Astrocyte of the spinal cord (primary cell): Measurements from ENCODE around the gene TENM3.
"Not testable (repeated sequence)": the region's sequence is repeated elsewhere in the genome, so short reads cannot be mapped to it uniquely, and the experiment has no call there.

Experiments used
- DNase-seq: peaks from one replicate; pipeline ENCODE4 v3.0.0; 2011; ENCODE audit warnings: low read depth, low spot score
- H3K4me3 ChIP-seq: 2 replicates; pipeline ENCODE4 v1.5.1; 2011; ENCODE audit warnings: low read depth, mild to moderate bottlenecking, low read length, moderate library complexity
- in situ Hi-C: cut with HindIII; loops from 2 replicates; pipeline ENCODE4 v1.10.0; 2017; ENCODE audit warnings: low sequenced_read_pairs
- TF ChIP-seq, protein P1 (sequence below): IDR thresholded peaks from 2 replicates; pipeline ENCODE4 v1.5.1; 2012; ENCODE audit warnings: low read depth, mild to moderate bottlenecking, low read length, inconsistent platforms

The TENM3 gene

DNA sequence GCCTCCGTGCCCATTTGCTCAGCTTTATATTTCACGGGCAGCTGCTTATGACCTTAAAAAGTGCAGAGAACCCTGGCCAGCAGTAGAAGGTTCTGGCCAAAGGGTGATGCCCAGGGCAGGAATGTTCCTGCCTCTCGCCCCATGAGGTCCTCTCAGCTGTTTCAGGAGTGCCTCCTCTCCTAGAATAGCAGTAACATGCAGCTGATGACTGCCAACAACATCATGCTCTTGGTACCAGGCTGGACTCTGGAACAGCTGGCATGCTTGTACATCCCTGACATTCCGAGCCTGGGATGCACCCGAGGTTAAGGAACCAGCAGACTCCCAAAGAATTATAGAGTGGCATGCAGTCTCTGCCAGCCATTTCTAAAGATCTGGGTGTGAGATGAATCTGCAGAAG, 11.7 kb upstream of the TENM3 start:
- in situ Hi-C loops, result no loop called here
- DNase-seq, result no peak
- H3K4me3 ChIP-seq, result no peak overlapping the region
- TF ChIP-seq, protein P1, sequence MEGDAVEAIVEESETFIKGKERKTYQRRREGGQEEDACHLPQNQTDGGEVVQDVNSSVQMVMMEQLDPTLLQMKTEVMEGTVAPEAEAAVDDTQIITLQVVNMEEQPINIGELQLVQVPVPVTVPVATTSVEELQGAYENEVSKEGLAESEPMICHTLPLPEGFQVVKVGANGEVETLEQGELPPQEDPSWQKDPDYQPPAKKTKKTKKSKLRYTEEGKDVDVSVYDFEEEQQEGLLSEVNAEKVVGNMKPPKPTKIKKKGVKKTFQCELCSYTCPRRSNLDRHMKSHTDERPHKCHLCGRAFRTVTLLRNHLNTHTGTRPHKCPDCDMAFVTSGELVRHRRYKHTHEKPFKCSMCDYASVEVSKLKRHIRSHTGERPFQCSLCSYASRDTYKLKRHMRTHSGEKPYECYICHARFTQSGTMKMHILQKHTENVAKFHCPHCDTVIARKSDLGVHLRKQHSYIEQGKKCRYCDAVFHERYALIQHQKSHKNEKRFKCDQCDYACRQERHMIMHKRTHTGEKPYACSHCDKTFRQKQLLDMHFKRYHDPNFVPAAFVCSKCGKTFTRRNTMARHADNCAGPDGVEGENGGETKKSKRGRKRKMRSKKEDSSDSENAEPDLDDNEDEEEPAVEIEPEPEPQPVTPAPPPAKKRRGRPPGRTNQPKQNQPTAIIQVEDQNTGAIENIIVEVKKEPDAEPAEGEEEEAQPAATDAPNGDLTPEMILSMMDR, result no peak

DNA sequence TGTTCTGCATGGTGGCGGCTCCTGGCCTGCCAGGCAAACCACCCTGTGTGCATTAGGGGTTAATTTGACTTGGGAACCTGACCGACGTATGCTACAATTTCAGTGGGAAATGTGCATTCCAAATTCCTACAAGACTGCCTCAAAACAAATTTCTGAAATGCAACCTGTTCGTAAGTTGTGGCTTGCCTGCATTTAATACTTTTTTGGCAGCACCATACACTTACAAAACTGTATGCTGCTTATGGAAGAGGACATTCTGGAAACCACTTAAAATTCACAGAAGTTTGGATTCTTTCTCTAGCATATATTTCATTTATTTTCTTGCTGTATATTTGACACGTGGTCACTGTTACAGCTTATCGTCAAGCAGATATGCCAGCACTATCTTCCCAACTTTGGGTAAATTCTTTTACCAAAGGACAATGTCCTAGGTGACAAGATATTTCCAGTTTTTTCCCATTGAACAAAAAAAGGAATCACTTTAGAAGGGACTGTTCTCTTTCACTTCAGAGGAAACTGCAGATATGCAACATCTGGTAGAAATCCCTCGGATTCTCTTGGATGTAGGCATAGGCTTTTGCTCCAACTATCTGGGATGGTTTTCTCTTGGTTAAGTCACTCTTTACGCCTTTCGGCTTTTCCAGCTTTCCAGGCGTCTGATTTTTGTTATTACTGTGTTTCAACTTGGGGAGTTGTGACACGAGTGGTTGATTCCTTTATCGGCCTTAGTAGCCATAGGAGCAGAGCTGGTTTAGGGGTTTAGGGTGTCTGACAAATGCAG, 9.7 kb upstream of the TENM3 start:
- DNase-seq, result no peak
- TF ChIP-seq, protein P1, result no peak
- H3K4me3 ChIP-seq, result no peak overlapping the region
- in situ Hi-C loops, result no loop called here

DNA sequence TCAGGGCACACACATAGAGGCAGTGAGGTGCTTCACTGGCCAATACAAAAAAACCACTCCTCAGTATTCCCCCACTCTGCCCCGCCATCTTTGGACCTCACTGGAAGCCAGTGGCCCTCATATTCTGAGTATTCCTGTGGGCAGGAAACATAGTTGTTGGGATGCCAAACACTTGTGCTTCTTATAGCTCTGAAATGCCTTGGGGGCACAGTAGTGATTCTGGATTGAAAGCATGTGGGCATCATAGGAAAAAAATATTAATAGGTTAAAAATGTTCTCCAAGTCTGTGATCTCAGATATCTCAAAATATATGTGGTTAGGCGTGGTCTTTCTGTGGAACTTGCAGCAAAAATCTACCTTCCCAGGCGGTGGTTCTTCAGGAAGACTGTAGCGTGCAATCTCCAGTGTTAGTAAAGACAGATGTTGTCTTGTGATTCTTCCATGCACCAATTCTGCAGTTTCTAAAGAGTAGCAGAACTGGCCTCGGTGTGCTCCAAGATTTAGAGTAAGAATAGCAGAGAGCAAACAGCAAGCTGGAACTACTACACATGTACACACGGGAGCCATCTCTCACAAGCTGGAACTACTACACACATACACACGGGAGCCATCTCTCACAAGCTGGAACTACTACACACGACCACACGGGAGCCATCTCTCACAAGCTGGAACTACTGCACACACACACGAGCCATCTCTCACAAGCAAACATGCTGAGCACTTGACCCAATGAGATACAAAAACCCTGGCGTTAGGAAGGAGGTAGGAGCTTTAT, 8.0 kb upstream of the TENM3 start:
- no peak overlapping the region for H3K4me3 ChIP-seq
- TF ChIP-seq, protein P1, result no peak
- in situ Hi-C loops, result no loop called here
- no peak for DNase-seq

DNA sequence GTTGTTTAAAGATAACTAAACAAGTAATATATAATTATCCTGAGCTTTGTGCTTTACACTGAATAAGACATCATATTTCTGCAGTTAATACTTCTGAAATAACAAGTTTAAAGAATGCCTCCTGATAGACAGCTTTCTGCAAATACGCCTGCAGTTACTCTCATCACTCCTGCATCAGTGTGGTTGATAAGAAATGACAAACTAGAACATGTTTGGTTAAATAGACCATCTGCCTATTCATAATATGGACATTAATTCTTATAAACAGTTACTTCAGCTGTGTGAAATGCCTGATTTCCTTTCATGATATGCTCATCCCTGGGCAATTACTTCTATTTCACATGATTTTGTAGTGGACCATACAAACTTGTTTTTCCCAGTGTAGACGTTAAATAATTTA, 7.0 kb upstream of the TENM3 start:
- in situ Hi-C loops, result no loop called here

DNA sequence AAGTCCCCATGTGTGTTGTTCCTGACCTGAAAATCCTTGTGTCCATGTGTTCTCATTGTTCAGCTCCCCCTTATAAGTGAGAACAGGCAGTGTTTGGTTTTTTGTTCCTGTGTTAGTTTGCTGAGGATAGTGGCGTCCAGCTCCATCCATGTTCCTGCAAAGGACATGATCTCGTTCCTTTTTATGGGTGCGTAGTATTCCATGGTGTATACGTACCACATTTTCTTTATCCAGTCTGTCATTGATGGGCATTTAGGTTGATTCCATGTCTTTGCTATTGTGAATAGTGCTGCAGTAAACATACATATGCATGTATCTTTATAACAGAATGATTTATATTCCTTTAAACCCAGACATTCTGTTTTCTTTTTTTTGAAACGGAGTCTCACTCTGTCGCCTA, 6.2 kb upstream of the TENM3 start:
- H3K4me3 ChIP-seq, DNase-seq, in situ Hi-C loops: not testable (repeated sequence)

More for the DNA sequence above, 7.0 kb upstream of the TENM3 start:
- TF ChIP-seq, protein P1, result no peak
- DNase-seq, result no peak
- H3K4me3 ChIP-seq, result no peak overlapping the region

DNA sequence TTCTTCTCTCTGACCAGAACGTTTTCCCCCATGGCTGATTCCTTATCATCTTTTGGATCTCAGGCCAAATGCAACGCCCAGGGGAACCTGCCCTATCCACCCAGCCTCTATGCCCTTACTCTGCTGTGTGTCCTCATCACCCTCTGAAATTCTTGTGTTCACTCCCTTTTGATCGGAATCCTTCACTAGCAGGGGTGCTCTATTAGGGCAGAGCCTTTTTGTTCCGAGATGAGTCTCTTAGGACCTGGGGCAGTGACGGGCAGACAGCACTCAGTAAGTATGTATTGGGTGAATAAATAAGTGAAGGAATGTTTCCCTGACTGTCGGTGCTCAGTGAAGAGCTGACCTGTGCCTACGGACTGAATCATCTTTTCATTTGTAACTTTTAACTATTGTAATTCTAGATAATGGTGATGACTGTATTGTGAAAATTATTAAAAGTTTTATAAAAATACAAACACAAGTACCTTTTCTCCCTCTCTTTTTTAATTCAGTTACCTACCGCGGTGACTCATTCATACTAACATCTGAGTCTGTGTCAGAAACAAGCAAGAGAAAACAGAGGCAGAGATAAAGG, 4.8 kb upstream of the TENM3 start:
- TF ChIP-seq, protein P1, result no peak
- in situ Hi-C loops, result no loop called here
- no peak overlapping the region for H3K4me3 ChIP-seq
- peak; percentile 43 for DNase-seq
